NCI-H2171 (cell line): ENCODE measurements around the gene ZNF618.
"Not testable (repeated sequence)": the region's sequence is repeated elsewhere in the genome, so short reads cannot be mapped to it uniquely, and the experiment has no call there.

ENCODE experiments used
- DNase-seq: peaks from one replicate; lab custom pipeline; 2025; lab: John Stamatoyannopoulos, UW

Gene ZNF618

DNA sequence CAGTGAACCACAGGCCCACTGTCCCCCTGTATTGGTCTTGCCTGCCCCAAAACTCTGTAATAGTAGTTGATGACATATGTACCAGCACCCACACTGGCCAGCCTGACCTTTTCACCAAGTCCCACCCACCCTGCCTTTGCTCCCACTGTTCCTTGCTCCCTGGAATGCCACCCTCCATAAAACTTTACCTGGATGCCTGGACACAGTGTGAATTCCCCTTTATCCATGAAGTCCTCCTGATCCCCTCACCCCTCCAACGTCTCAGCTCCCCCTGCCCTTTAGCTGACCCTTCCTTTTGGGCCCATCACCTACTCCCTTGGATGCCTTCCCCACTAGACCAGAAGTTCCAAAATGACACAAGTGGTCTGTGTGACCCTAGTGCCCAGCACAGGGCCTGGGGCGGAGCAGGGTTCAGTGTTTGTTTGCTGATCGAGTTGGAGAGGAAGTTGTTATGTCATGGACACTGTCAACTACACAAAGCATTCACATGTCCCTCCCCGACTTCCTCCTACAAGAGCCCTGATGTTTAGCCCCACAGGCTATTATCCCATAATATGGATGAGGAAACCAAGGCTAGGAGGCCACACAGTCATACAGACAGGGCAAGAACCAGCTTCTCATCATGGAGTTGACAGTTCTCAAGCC, 185.8 kb downstream of the ZNF618 start:
- no peak for DNase-seq

DNA sequence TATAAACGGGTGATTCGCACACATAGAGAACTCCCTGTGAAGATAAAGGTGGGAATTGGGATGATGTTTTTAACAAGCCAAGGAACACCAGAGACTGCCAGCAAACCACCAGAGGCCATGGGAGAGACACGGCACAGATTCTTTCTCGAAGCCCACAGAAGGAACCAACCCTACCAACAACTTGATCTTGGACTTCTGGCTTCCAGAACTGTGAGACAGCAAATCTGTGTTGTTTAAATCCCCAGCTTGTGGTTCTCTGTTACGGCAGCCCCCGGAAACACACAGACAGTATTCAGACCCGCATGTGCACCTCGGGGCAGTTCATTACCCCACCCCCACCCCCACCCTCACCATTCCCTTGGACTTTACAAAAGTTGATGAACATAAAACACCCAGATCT, 189.2 kb downstream of the ZNF618 start:
- DNase-seq: no peak

DNA sequence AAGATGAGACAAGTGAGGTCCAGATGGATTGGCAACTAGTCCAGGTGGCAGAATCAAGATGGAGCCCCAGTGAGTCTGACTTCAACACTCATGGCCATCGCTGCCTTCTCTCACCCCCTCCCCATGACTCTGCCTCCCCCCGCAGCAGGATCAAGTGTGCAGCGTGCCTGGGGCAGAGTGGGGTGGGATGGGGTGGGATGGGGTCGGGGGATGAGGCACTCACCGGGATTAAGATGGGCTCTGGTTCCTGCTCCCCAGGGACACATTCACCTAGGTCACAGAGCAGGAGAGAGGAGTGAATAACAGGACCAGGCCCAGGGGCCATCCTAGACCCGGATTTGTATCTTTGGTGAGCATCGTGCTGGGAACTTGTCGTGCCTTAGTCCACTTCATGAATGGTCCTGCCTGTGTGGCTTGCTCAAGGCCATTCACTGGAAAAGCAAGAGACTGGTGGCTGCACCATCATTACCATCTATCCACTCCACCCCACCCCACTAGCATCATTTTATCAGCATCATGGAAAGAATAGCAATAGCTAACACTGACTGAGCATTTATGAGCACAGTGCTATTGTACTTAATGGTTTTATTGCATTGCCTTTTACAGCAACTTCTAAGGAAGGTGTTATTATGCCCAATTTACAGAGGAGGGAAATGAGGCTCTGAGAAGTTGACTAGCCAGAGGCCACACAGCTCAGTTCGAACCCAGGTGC, 193.5 kb downstream of the ZNF618 start:
- no peak for DNase-seq

DNA sequence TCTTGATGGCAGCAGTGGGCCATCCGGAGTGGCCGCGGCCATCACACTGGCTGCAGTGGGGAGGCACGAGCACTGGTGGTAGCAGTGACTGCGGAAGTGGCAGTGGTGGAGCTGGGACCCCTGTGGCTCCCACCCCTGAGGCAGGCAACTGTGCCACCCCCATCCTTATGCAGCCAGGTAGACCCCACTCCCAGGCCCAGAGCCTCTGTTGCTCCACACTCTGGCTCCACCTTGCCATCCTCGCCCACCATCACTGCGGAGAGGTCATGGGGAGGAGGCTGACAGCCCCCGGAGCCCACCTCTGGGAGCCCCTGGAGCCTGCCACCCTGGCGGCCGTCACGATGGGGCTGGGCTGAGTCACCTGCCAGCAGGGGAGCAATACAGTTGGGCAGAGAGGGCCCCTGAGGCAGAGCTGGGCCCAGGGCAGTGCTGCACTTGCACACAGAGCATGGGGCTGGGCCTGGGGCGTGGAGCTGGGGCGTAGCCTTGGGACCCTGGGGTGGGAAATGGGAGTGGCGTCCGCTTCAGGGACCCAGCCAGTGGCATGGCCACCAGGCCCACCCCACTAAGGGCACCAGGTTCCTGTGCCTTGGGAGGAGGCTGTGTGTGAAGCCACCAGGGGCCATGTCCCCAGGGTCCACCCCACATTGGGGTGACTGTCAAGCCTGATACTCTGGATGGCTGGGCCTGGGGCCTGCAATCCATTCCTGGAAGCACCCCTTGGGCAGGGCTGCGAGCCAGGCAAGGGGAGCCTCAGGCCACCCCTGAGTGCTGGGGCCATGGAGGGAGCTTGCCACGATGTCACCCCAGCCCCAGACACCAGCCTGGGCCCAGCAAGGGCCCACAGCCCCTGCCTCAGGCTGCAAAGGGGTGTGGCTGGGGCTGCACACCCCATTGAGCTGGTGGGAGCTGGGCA, 194.3 kb downstream of the ZNF618 start:
- no peak for DNase-seq

DNA sequence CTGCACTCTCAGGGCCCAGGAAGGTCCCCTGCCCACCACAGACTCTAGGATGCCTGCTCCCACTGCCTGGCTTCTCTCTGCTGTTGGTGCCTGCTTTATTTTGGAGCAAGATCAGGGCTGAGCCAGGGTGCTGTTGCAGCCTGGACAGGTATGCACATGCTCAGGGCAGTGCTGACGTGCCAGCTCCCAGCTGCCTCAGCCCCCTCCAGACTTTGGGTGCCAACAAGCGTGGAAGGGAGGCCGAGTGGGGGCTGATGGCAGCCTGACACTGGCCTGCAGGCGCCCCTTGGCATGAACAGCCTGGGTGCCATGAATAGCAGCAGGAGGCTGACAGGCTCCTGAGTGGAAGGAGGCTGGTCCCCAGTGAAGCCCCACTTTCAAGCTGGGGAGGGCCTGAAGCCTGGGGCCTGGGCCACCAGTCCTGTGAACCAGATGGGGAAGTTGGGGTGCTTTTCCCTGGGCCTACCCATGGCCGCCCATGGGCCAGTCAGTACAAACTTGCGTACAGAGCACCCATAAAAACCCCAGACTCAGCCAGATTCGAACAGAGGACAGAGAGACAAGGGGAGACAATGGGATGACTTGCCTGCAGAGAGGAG, 195.2 kb downstream of the ZNF618 start:
- no peak for DNase-seq

DNA sequence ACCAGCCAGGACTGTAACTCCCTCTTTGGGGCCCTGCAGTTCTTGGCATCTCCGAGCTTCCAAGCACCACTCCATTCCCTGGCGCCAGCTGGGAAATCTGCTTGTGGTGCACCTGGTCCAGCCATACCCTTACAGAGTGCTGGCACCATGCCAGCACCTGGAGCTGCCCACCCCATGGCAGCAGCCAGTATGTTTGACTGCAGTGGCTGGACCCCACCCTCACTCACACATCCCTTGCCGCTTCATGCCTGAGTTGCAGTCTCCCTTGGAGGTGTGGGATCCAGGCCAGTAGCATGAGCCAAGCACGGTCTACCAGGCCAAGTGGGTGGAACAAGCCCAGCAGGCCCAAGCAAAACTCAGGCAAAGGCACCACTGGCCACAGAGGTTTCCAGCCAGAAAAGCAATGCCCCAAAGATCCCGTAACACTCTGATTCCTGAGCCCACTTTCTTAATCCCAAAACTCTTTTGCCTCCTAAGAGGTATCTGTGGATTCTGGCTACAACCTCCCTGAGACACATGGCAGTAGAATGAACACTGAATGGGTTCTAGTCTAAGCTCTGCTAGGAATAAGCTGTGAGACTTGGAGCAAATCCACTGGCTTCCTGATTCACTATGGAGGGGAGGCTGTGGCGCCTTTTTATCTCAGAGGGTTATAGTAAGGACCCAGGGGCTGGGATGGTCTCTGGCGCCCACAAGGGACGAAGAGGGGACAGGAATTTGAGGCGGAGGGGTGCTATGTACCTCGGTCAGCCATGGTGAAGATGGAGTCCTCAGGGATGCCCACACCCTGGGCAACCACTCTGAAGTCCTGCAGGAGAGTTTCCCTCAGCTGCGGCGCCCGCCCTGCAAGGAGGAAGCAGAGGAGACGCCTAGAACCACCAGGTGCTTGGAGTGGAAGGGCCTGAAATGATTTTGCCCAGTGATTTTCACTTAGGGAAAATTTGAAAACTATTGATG, 196.4 kb downstream of the ZNF618 start:
- no peak for DNase-seq

DNA sequence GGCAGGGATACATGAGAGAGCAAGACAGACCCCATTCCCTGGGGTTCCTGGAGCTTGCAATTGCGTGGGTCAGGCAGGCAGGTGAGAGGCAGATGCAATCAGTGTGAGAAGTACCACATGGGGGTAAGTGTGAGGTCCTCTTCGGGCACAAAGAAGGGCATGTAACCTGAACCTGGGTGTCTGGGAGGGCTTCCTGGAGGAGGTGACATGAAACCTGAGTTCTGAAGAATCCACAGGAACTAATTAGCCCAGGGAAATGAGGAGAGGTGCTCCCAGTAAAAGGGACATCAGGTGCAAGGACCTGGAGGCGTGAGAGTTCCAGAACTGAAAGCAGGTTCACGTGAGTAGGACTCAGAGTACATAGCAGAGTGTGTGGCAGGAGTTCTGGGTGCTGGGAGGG, 199.5 kb downstream of the ZNF618 start:
- no peak for DNase-seq

DNA sequence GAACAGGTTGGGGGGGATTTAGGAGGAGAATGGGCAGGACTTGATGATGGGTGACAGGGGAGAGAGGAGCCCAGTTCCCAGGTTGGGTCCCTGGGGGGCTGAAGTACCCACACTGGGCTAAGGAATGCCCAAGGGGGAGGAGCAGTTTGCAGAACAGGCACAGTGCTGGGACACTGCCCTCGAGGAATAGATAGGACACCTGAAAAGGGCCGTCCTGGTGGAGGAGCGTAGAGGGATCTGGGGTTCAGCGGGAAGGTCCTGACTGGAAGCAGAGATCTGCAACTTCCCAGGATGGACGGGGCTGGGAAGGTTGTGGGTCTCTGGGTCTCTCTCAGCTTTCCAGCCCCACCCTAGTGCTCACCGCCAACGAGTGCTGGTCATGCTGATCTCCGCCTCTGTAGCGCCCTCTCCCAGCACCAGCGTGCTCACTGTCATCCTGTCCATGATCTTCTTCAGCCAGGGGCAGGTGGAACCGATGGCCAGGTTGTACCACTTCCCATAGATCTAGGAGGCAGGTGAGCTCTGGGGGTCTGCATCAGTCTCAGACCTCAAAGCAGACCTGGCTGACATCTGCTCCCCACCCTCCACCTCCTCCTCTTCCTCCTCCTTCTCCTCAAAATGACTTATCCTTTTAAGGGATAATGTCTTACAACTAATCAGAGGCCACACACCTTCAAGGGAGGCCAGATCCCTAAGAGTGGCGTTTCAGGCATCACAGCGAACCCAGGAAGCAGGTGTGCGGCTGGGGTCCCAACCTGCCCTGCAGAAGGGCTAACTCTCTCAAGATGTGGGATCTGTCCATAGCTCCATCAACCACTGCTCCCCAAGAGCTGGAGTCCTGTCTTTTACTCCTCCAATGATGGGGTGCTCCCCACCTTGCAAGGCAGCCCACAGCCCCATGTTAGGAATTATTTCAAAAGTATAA, 200.4 kb downstream of the ZNF618 start:
- DNase-seq: no peak

DNA sequence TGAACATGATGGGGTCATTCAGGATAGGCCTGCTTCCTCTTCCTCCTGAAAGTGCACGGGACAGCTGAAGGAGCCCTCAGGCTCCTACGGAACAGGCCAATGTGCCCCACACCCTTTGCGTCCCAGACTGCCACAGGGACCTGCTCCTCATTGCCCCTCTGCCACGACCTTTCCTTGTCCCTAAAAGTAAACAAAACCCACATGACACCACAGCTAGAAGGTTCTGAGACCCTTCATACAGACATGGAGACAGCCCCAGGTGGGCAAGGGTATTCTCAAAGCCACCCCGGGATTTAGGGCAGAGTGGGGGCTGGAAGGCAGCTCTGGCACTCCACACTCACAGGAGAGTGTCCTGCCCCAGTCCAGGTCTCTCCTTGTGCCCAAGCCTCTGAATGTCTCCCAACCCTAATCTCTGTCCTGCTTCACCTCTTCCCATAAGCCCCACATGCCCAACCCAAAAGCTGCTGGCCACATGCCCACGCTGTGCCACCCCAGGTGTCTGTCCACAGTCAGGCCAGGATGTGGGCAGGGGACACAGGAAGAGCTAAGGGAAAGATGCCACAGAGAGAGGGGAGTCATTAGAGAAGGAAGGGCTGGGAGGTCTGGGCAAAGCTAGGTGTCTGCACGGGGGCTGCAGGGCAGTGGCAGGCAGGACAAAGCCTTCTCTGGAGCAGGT, 201.2 kb downstream of the ZNF618 start:
- no peak for DNase-seq

DNA sequence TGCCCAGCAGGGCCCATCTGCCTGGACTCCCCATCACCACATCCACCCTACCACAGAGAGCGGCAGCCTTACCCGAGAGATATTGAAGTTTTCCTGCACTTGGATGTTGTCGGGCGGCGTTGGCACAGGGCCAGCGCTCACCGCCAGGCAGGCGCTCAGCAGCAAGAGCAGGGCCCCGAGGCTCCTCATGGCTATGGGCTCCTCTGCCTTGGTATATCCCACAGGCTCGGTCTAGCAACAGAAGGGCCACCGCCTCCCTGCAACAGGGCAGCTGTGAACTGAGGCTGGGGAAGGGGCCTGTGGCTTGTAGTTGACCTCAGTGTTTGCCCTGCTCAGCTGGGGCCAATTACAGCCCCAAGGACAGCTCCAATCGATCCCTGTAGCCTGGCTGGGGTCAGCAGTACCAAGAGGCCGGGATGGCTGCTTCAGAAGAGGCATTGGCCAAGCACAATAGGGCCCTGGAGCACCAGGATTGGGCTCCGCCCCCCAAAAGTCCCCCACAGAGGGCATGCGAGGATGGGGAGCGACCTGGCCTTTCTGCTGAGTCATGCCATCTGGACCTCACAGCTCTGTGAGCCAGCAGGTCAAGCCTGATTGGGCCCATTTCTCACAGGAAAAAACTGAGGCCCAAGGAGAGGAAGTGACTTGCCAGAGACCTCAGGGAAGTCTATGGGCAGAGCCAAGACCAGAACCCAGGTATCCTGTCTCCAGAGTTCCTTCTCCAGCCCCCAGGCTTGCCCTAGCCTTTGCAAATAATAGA, 202.1 kb downstream of the ZNF618 start, which contains the start of gene AMBP:
TSS of gene AMBP (minus strand) at position 280 of the 760 bp plus-strand sequence. CDS start at position 189, 91 bp downstream.
- DNase-seq: no peak

DNA sequence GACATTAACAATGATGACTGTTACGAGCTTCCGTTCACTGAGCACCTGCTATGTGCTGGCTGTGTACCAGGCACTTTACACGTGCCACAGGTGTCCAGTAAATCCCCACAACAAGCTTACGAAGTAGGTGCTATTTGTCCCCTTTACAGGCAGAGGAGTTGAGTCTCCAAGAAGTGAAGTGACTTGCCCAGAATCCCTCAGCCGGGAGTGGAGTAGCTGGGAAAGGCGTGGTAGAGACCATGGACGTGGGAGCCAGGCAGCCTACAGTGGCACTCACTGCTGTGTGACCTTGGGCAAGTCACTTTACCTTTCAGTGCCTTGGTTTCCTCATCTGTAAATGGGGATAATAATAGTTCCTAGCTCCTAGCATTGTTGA, 202.7 kb downstream of the ZNF618 start:
- DNase-seq: no peak

DNA sequence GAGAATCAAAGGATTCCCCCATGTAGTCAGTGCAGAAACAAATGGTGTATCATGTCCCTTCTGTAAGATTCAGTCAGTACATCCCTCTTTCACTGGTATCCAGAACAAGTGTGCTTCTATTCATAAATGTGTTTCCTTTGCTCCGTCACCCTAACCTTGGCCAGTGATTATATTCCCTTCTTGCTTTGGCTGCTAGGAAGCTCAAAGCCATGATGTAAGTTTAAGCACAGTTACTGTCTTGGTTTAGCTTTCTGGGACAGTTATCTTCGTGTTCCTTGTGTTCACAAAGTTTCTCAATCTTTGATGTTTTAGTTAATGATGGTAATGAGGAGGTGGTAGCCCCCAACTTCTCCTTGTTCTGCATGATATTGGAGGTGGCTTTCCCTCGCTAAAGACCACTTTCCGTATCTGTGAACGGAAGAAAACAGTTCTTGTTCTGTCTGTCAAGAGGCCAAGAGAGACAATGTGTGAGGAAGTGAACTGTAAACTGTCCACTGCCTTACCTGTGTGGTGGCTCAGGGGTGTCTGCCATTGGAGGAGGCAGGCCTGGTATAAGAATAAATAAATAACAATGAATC, 204.2 kb downstream of the ZNF618 start:
- no peak for DNase-seq

DNA sequence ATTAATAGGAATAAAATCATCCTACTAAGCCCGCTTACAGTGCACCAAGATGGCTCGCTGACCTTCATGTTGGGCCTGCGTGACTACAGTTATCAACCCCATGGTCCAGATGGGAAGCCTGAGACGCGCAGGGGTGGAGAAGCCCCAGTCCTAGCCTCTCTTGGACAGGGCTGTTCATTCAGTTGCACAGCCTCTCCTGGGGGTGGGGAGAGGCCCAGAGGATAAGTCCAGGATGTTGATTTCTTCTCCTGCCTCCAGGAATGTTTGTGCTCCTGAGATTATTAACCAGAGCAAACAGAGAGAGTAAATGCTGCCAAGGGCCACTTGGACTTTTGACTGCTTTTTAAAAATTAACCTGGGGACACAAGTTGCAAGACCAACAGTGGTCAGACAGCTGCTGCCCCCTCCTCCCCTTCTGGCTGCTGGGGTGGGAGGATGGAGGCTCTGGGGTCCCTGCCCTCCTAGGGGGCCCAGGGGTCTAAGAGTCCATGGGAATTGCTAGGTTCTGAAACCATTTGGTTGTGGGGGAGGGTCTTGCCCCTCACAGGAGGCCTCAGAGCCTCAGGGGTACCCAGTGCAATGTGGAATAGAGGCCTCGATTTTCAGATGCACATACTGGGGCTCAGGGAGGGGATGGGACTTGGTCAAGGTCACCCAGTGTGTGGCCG, 204.8 kb downstream of the ZNF618 start:
- DNase-seq: no peak

DNA sequence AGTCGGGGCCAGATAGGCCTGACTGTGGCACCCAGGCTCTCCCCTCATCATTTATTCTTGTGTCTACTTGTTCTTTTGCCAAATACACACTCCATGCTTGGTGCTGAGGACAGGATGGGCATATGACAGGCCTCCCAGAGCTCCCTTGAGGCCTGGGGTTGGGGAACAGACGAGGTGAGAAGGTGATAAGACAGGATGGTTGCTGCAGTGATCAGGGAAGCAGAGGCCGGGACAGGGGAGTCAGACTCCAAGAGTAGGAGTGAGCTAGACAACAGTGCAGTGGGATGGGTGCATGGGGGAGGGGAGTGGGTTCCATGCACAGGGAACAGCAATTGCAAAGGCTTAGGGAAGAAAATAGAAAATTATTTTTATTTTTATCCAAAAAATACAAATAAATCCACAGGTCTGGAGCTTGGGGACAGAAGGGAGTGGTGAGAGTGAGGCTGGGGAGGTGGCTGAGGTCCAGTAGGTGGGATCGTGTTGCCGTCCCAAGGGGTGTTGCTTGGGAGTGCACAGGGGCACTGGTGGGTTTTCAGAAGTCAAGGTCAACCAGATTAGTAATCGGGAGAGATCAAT, 205.4 kb downstream of the ZNF618 start:
- DNase-seq: no peak

DNA sequence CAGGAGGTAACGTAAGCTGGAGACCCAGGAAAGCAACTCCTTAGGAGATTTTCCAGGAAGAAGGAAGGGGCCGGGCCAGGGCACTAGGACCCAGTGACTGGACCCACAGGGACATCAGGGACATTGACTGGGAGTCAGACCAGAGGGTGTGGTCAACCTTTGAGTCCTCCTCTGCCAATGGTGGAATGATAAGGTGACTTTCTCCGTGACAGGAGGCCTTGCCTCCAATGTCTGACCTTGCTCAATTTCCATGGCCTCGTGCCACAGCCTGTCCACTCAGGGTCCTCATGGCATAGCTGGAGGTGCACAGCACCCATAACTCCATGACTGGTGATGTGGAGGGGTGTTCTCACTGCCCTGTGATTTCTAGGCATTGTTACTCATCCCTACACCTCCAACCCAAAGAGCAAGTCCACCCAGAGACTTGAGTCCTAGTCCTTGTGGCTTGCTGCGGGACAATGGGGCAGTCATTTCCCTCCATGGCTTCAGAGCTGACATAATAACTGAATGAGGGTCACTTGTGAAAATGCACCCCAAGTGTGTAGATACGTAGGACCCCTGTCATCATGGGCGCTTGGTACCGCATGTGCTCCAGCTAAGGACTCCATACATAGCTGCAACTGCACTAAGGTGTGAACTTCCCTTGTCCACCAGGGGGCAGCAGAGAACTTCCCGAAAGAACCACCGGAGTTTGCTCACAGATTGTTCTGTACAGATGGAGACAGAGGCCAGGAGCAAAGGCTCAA, 206.1 kb downstream of the ZNF618 start:
- DNase-seq: peak; percentile 86

DNA sequence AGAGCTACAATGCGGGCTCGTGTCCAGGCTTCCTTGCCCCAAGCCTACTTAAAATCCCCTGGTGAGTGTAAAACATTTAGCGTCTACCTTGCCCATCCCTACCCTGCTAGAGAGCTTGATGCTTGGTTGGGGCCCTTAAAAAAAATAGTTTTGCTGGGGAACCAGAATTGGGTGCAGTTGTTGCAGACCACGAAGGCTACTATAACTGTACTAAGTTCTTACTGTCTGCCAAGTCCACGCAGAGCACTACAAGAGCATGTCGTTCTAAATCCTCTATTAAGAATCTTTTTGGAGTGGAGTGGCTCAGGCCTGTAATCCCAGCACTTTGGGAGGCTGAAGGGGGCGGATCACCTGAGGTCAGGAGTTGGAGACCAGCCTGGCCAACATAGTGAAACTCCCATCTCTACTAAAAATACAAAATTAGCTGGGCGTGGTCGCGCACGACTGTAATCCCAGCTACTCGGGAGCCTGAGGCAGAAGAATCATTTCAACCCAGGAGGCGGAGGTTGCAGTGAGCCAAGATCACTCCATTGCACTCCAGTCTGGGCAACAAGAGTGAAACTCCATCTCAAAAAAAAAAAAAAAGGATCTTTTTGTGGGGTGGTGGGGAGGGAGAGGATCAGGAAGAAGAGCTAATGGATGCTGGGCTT, 206.8 kb downstream of the ZNF618 start:
- DNase-seq: not testable (repeated sequence)
